ENCODE data around the gene BLMH.

BLMH gene

DNA sequence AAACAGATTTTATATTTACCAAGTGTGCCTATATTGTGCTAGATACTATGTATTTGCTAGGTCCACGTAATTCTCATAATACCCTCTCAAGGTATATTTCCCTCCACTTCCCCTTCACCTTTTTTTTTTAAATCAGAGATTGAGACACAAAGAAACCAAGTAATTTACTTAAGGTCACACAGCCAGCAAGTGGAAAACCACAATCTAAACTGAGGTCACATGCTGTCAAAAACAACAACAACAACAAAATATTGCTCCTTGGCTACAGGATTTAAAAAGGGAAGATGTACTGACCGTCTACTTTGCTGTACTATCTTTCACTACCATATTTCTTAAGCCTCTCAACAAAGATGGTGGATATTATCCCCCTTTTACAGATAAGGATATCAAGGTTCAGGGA lies 15.8 kb downstream of the BLMH start:
- TF ChIP-seq POLR2A (IDR thresholded peaks at IDR 0.05; ENCODE audit: extremely low read depth, insufficient read length), result no peak
- TF ChIP-seq, protein P1, sequence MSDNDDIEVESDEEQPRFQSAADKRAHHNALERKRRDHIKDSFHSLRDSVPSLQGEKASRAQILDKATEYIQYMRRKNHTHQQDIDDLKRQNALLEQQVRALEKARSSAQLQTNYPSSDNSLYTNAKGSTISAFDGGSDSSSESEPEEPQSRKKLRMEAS (IDR thresholded peaks at IDR 0.05; ENCODE audit: low read depth, low read length), result no peak
- TF ChIP-seq, protein P2, sequence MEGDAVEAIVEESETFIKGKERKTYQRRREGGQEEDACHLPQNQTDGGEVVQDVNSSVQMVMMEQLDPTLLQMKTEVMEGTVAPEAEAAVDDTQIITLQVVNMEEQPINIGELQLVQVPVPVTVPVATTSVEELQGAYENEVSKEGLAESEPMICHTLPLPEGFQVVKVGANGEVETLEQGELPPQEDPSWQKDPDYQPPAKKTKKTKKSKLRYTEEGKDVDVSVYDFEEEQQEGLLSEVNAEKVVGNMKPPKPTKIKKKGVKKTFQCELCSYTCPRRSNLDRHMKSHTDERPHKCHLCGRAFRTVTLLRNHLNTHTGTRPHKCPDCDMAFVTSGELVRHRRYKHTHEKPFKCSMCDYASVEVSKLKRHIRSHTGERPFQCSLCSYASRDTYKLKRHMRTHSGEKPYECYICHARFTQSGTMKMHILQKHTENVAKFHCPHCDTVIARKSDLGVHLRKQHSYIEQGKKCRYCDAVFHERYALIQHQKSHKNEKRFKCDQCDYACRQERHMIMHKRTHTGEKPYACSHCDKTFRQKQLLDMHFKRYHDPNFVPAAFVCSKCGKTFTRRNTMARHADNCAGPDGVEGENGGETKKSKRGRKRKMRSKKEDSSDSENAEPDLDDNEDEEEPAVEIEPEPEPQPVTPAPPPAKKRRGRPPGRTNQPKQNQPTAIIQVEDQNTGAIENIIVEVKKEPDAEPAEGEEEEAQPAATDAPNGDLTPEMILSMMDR (IDR thresholded peaks at IDR 0.05; ENCODE audit: low read depth, low read length), result no peak
- no peak for TF ChIP-seq MYC (IDR thresholded peaks at IDR 0.05; ENCODE audit: low read depth, low read length)
- DNase-seq (ENCODE audit: low read depth), result no peak
- H3K4me3 ChIP-seq (ENCODE audit: low read depth, low read length), result no peak overlapping the region

DNA sequence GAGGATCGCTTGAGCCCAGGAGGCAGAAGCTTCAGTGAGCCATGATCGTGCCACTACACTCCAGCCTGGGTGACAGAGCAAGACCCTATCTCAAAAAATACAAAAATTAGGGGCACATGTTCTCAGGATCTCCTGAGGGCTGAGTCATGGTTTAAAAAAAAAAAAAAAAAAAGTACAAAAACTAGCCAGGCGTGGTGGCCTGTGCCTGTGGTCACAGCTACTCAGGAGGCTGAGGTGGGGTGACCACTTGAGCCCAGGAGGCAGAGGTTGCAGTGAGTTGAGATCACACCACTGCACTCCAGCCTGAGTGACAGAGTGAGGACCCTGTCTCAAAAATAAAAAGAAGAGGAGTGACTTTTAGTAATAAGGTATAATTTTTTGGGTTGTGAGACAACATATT lies 16.9 kb downstream of the BLMH start:
- no peak for DNase-seq (ENCODE audit: low read depth)
- TF ChIP-seq, protein P1 (IDR thresholded peaks at IDR 0.05; ENCODE audit: low read depth, low read length), result no peak
- TF ChIP-seq POLR2A (IDR thresholded peaks at IDR 0.05; ENCODE audit: extremely low read depth, insufficient read length) (no peak), MYC (IDR thresholded peaks at IDR 0.05; ENCODE audit: low read depth, low read length) (no peak)
- TF ChIP-seq, protein P2 (IDR thresholded peaks at IDR 0.05; ENCODE audit: low read depth, low read length), result no peak
- no peak overlapping the region for H3K4me3 ChIP-seq (ENCODE audit: low read depth, low read length)

DNA sequence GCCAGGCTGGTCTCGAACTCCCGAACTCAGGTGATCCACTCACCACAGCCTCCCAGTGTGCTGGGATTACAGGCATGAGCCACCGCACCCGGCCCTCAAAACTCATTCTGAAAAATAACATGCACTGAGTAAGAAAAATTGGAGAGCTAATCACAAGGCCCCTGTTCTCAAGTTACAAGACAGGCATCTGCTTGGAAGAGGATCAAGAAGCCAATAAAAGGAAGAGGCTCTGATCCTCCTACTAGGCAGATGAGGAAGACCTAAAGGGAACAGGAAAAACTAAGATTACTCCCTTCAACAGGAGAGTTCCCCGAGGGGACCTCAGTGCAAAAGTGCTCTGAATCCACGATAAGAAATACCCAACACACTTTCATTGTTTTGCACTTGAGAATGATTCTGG lies 18.4 kb downstream of the BLMH start:
- no peak overlapping the region for H3K4me3 ChIP-seq (ENCODE audit: low read depth, low read length)
- no peak for DNase-seq (ENCODE audit: low read depth)
- TF ChIP-seq, protein P1 (IDR thresholded peaks at IDR 0.05; ENCODE audit: low read depth, low read length), result no peak
- TF ChIP-seq MYC (IDR thresholded peaks at IDR 0.05; ENCODE audit: low read depth, low read length) (no peak), POLR2A (IDR thresholded peaks at IDR 0.05; ENCODE audit: extremely low read depth, insufficient read length) (no peak)
- TF ChIP-seq, protein P2 (IDR thresholded peaks at IDR 0.05; ENCODE audit: low read depth, low read length), result no peak

DNA sequence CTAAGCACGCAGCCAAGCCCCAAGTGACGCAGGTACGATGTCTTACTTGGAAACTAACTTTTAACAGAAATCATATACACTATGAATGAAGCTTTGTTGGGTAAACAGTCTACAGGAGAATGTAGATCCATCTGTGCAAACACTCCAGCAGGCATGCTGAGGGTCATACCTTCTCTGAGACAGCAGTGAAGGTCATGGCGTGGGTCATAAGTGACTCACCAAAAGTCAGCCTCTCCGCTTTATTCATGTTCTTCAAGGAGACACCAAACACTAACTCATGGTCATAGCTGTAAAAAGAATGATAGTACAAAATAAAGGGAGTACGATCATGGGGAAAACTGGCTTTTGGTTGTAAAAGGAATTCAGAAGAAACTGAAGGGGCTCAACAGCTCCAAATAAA lies 20.6 kb downstream of the BLMH start:
- no peak overlapping the region for H3K4me3 ChIP-seq (ENCODE audit: low read depth, low read length)
- TF ChIP-seq POLR2A (IDR thresholded peaks at IDR 0.05; ENCODE audit: extremely low read depth, insufficient read length) (no peak), MYC (IDR thresholded peaks at IDR 0.05; ENCODE audit: low read depth, low read length) (no peak)
- TF ChIP-seq, protein P2 (IDR thresholded peaks at IDR 0.05; ENCODE audit: low read depth, low read length), result no peak
- TF ChIP-seq, protein P1 (IDR thresholded peaks at IDR 0.05; ENCODE audit: low read depth, low read length), result no peak
- no peak for DNase-seq (ENCODE audit: low read depth)

DNA sequence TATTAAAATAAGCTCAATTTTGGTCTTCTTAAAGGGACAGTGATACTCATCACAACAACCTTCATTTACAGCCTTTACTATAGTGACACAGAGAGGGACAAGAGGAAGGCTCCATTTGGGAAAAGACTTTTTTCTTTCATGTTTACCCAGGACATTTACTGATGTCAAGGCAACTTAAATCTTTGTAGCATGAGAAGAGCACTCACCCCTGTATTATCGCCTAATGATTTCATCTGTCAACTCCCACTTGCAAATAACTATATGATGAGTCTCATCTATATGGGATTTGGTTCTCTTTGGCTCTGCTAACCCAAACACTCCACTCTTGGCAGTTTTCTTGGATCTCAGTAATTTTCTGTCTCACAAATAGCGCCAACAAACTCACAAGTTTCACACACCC lies 24.1 kb downstream of the BLMH start:
- TF ChIP-seq, protein P2 (IDR thresholded peaks at IDR 0.05; ENCODE audit: low read depth, low read length), result no peak
- TF ChIP-seq POLR2A (IDR thresholded peaks at IDR 0.05; ENCODE audit: extremely low read depth, insufficient read length) (no peak), MYC (IDR thresholded peaks at IDR 0.05; ENCODE audit: low read depth, low read length) (no peak)
- TF ChIP-seq, protein P1 (IDR thresholded peaks at IDR 0.05; ENCODE audit: low read depth, low read length), result no peak
- H3K4me3 ChIP-seq (ENCODE audit: low read depth, low read length), result no peak overlapping the region

More for the DNA sequence above, 24.1 kb downstream of the BLMH start:
- DNase-seq (ENCODE audit: low read depth), result no peak
